HCT116 (cell line): Measurements from ENCODE around the gene UFD1. TPM values are rescaled to one million over a fixed set of nuclear protein-coding genes. Genes with fewer than 3 reads are reported as not detected.
A peak's percentile ranks its signal among the peaks of the same experiment; 100 is the strongest.

Experiments
- ATAC-seq: fragments of 200-7000 bp; cut with Tn5 transposase; 2 replicates; pipeline ENCODE4 v1.9.1; 2020; ENCODE audit warnings: mild to moderate bottlenecking, moderate library complexity
- BruUV-seq: library from RNA; stranded (reverse); fragments of 400-500 nt; replicated peaks from 2 replicates; lab custom pipeline; 2021; lab: Mats Ljungman, UMichigan
- CTCF ChIA-PET: fragments of 300-600 bp; sonication (Branson Sonifier 250); formaldehyde crosslinking; loops from one replicate; lab custom pipeline; 2021; ENCODE audit warnings: antibody characterized with exemption; lab: Charles Lee
- POLR2A ChIA-PET: fragments of 300-600, 350-600 bp; sonication (Branson Sonifier 250); formaldehyde crosslinking; loops from one replicate; lab custom pipeline; 2021; ENCODE audit warnings: antibody characterized with exemption; lab: Charles Lee
- RAD21 ChIA-PET, 2 experiments: fragments of 300-600 bp; sonication (Branson Sonifier 250); formaldehyde crosslinking; loops; one replicate each; lab custom pipeline; 2023; ENCODE audit warnings: low total read pairs in 2 of 2; ENCODE audit not compliant: uncharacterized antibody in 2 of 2, unreplicated experiment in 2 of 2, low non-redundant PET in 1 of 2; lab: Charles Lee
- DNase-seq: peaks from one replicate; pipeline ENCODE4 v3.0.0-alpha.2; 2010; ENCODE audit warnings: low read depth, low spot score
- H2AFZ ChIP-seq: fragments of 200-600 bp; shearing (Covaris generic), sonication (generic); 2 replicates; pipeline ENCODE4 v1.6.1; 2017; ENCODE audit warnings: low read depth, mixed run types, mixed read lengths, antibody characterized with exemption, low read length; ENCODE audit not compliant: poor library complexity, severe bottlenecking
- H3K27ac ChIP-seq: 2 replicates; pipeline ENCODE4 v1.5.1; 2012; ENCODE audit warnings: low read depth, low read length
- H3K27me3 ChIP-seq: fragments of 200-600 bp; sonication (generic); 2 replicates; pipeline ENCODE4 v1.6.1; 2016; ENCODE audit warnings: mixed run types, low read length, mixed read lengths; ENCODE audit not compliant: insufficient read depth
- H3K36me3 ChIP-seq, 2 experiments: fragments of 200-500 bp in 1 of 2; fragments of 200-600 bp in 1 of 2; sonication (Bioruptor generic) in 1 of 2; sonication (generic) in 1 of 2; 2 replicates each; pipeline versions ENCODE4 v1.5.1 to v1.6.1; 2014 to 2016; ENCODE audit warnings: low read length in 2 of 2, inconsistent platforms in 1 of 2, mixed read lengths in 1 of 2, mixed run types in 1 of 2; ENCODE audit not compliant: insufficient read depth in 2 of 2, control insufficient read depth in 1 of 2
- H3K4me1 ChIP-seq, 2 experiments: fragments of 200-600 bp in 1 of 2; sonication (generic) in 1 of 2; 2 replicates each; pipeline versions ENCODE4 v1.5.1 to v1.6.1; 2012 to 2017; ENCODE audit warnings: low read length in 2 of 2, inconsistent platforms in 1 of 2, mild to moderate bottlenecking in 1 of 2, mixed read lengths in 1 of 2, mixed run types in 1 of 2, moderate library complexity in 1 of 2; ENCODE audit not compliant: insufficient read depth in 2 of 2, control insufficient read depth in 1 of 2
- H3K4me2 ChIP-seq: fragments of 200-600 bp; sonication (generic); 2 replicates; pipeline ENCODE4 v1.6.1; 2017; ENCODE audit warnings: mixed run types, low read length, mixed read lengths
- H3K4me3 ChIP-seq, 2 experiments: fragments of 200-600 bp in 1 of 2; sonication (generic) in 1 of 2; replicated peaks in 1 of 2; 2 replicates each; pipeline ENCODE4 v1.5.1; 2011 to 2016; ENCODE audit warnings: low read length in 2 of 2, control low read depth in 1 of 2, low read depth in 1 of 2, mild to moderate bottlenecking in 1 of 2, mixed read lengths in 1 of 2, mixed run types in 1 of 2
- H3K79me2 ChIP-seq: fragments of 200-600 bp; sonication (generic); 2 replicates; pipeline ENCODE4 v1.6.1; 2017; ENCODE audit warnings: mild to moderate bottlenecking, mixed run types, low read length, moderate library complexity, mixed read lengths; ENCODE audit not compliant: insufficient read depth
- H3K9ac ChIP-seq: fragments of 200-600 bp; sonication (generic); 2 replicates; pipeline ENCODE4 v1.6.1; 2016; ENCODE audit warnings: low read length, mixed read lengths
- H3K9me2 ChIP-seq: fragments of 200-600 bp; sonication (generic), shearing (Covaris generic); 2 replicates; pipeline ENCODE4 v1.6.1; 2017; ENCODE audit warnings: mixed run types, mild to moderate bottlenecking, moderate library complexity; ENCODE audit not compliant: insufficient read depth
- H3K9me3 ChIP-seq, 2 experiments: fragments of 200-500 bp in 1 of 2; fragments of 200-600 bp in 1 of 2; sonication (Bioruptor generic) in 1 of 2; sonication (generic) in 1 of 2; 2 replicates each; pipeline ENCODE4 v1.6.1; 2014 to 2017; ENCODE audit warnings: low read length in 2 of 2, mixed read lengths in 2 of 2, inconsistent platforms in 1 of 2, low read depth in 1 of 2, mild to moderate bottlenecking in 1 of 2, mixed run types in 1 of 2, moderate library complexity in 1 of 2; ENCODE audit not compliant: control insufficient read depth in 1 of 2, insufficient read depth in 1 of 2
- H4K20me1 ChIP-seq: fragments of 200-600 bp; sonication (generic), shearing (Covaris generic); 2 replicates; pipeline ENCODE4 v1.6.1; 2017; ENCODE audit warnings: mixed run types, mild to moderate bottlenecking, moderate library complexity; ENCODE audit not compliant: insufficient read depth
- CBX3 ChIP-seq: IDR thresholded peaks from 2 replicates; pipeline ENCODE4 v1.6.1; 2012; ENCODE audit warnings: low read depth
- EGR1 ChIP-seq: IDR thresholded peaks from 2 replicates; pipeline ENCODE4 v1.6.1; 2012; ENCODE audit warnings: low read depth
- ELF1 ChIP-seq: IDR thresholded peaks from 2 replicates; pipeline ENCODE4 v1.6.1; 2012; ENCODE audit warnings: low read depth, borderline replicate concordance
- JUND ChIP-seq: IDR thresholded peaks from 2 replicates; pipeline ENCODE4 v1.6.1; 2012
- POLR2A ChIP-seq: IDR thresholded peaks from 2 replicates; pipeline ENCODE4 v1.7.0; 2011; ENCODE audit warnings: borderline replicate concordance; ENCODE audit not compliant: insufficient read depth, insufficient read length; ENCODE audit errors: extremely low read depth
- POLR2AphosphoS5 ChIP-seq: IDR thresholded peaks from 2 replicates; pipeline ENCODE4 v1.6.1; 2011; ENCODE audit warnings: mild to moderate bottlenecking, low read depth, low read length, moderate library complexity
- SP1 ChIP-seq: IDR thresholded peaks from 2 replicates; pipeline ENCODE4 v1.6.1; 2012; ENCODE audit warnings: low read depth
- YY1 ChIP-seq: IDR thresholded peaks from 2 replicates; pipeline ENCODE4 v1.6.1; 2011; ENCODE audit warnings: low read length, low read depth, moderate library complexity, mild to moderate bottlenecking; ENCODE audit not compliant: insufficient replicate concordance; ENCODE audit errors: extremely low read depth
- ZFX ChIP-seq: fragments of 450-650 bp; IDR thresholded peaks from 2 replicates; pipeline ENCODE4 v1.6.1; 2017
- ZNF274 ChIP-seq: fragments of 200-500 bp; sonication (Bioruptor generic); IDR thresholded peaks from 2 replicates; pipeline ENCODE4 v1.6.1; 2014; ENCODE audit warnings: mild to moderate bottlenecking, low read depth, low read length, inconsistent platforms
- intact Hi-C: fragments of 100-400 bp; cut with micrococcal nuclease; formaldehyde crosslinking; loops from 2 replicates; pipeline ENCODE4 v1.10.0; 2022
- total RNA-seq: library from RNA; stranded (reverse); gene quantifications from one replicate; pipeline ENCODE4 v1.2.1, GENCODE V29; 2021; ENCODE audit not compliant: unreplicated experiment
- TF ChIP-seq, protein P1 (sequence below): IDR thresholded peaks from 2 replicates; pipeline ENCODE4 v1.6.1; 2012
- TF ChIP-seq, protein P2 (sequence below): IDR thresholded peaks from 2 replicates; pipeline ENCODE4 v1.6.1; 2011; ENCODE audit warnings: mild to moderate bottlenecking, low read length, moderate library complexity; ENCODE audit not compliant: insufficient replicate concordance; ENCODE audit errors: extremely low read depth
- TF ChIP-seq, protein P3 (sequence below): IDR thresholded peaks from 2 replicates; pipeline ENCODE4 v1.6.1; 2012; ENCODE audit warnings: low read depth
- TF ChIP-seq, protein P4 (sequence below), 3 experiments: fragments of 200-600 bp in 1 of 3; sonication (generic) in 1 of 3; IDR thresholded peaks in 2 of 3; conservative IDR thresholded peaks in 1 of 3; 2 replicates each; pipeline ENCODE4 v1.5.1; 2012 to 2017; ENCODE audit warnings: low read depth in 2 of 3, low read length in 2 of 3, antibody characterized with exemption in 1 of 3, borderline replicate concordance in 1 of 3, control low read depth in 1 of 3, mild to moderate bottlenecking in 1 of 3, mixed read lengths in 1 of 3, mixed run types in 1 of 3, moderate library complexity in 1 of 3; ENCODE audit not compliant: insufficient read depth in 1 of 3

UFD1 gene
- total RNA-seq, 1 experiment from 2014 or later, result 97.5 TPM

DNA sequence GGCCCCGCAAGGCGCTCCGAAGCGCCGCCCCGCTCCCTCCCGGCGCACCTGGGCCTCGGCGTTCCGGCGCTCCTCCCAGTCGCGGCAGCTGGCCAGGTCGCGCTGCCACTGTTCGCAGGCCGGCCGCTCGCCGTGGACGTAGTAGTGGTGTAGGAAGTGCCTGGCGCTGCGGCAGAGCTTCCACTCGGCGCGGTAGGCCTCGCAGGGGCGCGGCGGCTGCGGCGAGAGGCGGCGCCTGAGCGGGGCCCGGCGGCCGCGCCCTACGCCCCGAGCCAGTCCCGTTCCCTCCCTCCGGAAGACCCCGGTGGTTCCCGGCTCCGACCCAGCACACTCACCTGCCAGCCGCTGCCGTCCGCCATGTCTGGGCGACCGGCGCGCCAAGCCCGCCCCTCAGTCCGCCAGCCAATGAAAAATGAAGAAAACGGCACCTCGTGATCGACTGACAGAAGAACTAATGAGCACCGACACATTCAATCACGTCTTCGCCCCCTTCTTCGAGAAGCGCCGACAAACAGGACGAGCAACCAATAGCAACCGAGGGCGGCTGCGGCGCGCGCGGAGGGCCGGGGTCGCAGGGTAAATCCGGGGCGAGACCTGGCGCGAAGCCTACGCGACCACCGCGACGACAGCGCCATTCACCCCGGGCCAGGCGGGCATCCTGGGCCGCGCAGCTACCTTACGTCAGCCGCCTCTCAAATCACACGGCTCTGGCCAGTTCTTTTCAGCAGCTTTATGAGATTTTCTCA lies 31.5 kb downstream of the UFD1 start, which contains the start of gene C22orf39:
C22orf39 (minus strand) TSS at position 382 of the 746 bp plus-strand sequence; CDS start at position 359, 23 bp downstream.
- H3K9me2 ChIP-seq, result no peaks in the 10 kb centered on the region
- ChIA-PET CTCF (no interaction called here), POLR2A (interaction anchor here (0.8 to 1.1 kb wide), 2 partner anchors 15 to 30 kb away, joined by 3 read pairs; partner anchors contain the start of genes HIRA and MRPL40), RAD21 (no interaction called here)
- H3K9ac ChIP-seq, result peak within 1 kb of the TSS; percentile 84
- no peak within 1 kb of the TSS for H2AFZ ChIP-seq
- H3K27me3 ChIP-seq, result no peaks in the 10 kb centered on the region
- peaks cover 3% of the 10 kb centered on the region; the same call in 1 of the 2 replicates for H4K20me1 ChIP-seq
- H3K4me2 ChIP-seq, result peak within 1 kb of the TSS; percentile 91
- no peaks in the 10 kb centered on the region for H3K9me3 ChIP-seq
- TSS peak; percentile 57 for BruUV-seq
- H3K4me3 ChIP-seq, result peak within 1 kb of the TSS; percentile 71 to 93
- peak within 1 kb of the TSS; percentile 91 for H3K27ac ChIP-seq
- H3K79me2 ChIP-seq, result peaks cover 49% of the 10 kb centered on the region
- ATAC-seq (peak; percentile 92), DNase-seq (peak; percentile 82)
- H3K4me1 ChIP-seq, result peaks cover 15 to 16% of the 10 kb centered on the region in 2 experiments
- intact Hi-C loops, result no loop called here
- H3K36me3 ChIP-seq, result peaks cover 25 to 27% of the 10 kb centered on the region in 2 experiments; a peak in 3 of 4 replicates
- TF ChIP-seq ELF1 (no peak), YY1 (peak; percentile 85), POLR2AphosphoS5 (peak; percentile 81), CBX3 (no peak), POLR2A (peak; percentile 57), EGR1 (no peak), SP1 (peak; percentile 96), JUND (no peak), ZFX (peak; percentile 91), ZNF274 (no peak)
- TF ChIP-seq, protein P1, sequence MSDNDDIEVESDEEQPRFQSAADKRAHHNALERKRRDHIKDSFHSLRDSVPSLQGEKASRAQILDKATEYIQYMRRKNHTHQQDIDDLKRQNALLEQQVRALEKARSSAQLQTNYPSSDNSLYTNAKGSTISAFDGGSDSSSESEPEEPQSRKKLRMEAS, result no peak
- TF ChIP-seq, protein P2, sequence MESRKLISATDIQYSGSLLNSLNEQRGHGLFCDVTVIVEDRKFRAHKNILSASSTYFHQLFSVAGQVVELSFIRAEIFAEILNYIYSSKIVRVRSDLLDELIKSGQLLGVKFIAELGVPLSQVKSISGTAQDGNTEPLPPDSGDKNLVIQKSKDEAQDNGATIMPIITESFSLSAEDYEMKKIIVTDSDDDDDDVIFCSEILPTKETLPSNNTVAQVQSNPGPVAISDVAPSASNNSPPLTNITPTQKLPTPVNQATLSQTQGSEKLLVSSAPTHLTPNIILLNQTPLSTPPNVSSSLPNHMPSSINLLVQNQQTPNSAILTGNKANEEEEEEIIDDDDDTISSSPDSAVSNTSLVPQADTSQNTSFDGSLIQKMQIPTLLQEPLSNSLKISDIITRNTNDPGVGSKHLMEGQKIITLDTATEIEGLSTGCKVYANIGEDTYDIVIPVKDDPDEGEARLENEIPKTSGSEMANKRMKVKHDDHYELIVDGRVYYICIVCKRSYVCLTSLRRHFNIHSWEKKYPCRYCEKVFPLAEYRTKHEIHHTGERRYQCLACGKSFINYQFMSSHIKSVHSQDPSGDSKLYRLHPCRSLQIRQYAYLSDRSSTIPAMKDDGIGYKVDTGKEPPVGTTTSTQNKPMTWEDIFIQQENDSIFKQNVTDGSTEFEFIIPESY, result no peak
- TF ChIP-seq, protein P3, sequence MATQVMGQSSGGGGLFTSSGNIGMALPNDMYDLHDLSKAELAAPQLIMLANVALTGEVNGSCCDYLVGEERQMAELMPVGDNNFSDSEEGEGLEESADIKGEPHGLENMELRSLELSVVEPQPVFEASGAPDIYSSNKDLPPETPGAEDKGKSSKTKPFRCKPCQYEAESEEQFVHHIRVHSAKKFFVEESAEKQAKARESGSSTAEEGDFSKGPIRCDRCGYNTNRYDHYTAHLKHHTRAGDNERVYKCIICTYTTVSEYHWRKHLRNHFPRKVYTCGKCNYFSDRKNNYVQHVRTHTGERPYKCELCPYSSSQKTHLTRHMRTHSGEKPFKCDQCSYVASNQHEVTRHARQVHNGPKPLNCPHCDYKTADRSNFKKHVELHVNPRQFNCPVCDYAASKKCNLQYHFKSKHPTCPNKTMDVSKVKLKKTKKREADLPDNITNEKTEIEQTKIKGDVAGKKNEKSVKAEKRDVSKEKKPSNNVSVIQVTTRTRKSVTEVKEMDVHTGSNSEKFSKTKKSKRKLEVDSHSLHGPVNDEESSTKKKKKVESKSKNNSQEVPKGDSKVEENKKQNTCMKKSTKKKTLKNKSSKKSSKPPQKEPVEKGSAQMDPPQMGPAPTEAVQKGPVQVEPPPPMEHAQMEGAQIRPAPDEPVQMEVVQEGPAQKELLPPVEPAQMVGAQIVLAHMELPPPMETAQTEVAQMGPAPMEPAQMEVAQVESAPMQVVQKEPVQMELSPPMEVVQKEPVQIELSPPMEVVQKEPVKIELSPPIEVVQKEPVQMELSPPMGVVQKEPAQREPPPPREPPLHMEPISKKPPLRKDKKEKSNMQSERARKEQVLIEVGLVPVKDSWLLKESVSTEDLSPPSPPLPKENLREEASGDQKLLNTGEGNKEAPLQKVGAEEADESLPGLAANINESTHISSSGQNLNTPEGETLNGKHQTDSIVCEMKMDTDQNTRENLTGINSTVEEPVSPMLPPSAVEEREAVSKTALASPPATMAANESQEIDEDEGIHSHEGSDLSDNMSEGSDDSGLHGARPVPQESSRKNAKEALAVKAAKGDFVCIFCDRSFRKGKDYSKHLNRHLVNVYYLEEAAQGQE, result no peak
- TF ChIP-seq, protein P4, sequence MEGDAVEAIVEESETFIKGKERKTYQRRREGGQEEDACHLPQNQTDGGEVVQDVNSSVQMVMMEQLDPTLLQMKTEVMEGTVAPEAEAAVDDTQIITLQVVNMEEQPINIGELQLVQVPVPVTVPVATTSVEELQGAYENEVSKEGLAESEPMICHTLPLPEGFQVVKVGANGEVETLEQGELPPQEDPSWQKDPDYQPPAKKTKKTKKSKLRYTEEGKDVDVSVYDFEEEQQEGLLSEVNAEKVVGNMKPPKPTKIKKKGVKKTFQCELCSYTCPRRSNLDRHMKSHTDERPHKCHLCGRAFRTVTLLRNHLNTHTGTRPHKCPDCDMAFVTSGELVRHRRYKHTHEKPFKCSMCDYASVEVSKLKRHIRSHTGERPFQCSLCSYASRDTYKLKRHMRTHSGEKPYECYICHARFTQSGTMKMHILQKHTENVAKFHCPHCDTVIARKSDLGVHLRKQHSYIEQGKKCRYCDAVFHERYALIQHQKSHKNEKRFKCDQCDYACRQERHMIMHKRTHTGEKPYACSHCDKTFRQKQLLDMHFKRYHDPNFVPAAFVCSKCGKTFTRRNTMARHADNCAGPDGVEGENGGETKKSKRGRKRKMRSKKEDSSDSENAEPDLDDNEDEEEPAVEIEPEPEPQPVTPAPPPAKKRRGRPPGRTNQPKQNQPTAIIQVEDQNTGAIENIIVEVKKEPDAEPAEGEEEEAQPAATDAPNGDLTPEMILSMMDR (IDR thresholded peaks at IDR 0.05 in 2 of 3, conservative IDR thresholded peaks at IDR 0.05 in 1 of 3; ENCODE audit: borderline replicate concordance in 1 of 3, insufficient read depth in 1 of 3, low read depth in 2 of 3, low read length in 2 of 3), result no peak
